ENCODE results near the gene CACNA1D.

CACNA1D gene

DNA sequence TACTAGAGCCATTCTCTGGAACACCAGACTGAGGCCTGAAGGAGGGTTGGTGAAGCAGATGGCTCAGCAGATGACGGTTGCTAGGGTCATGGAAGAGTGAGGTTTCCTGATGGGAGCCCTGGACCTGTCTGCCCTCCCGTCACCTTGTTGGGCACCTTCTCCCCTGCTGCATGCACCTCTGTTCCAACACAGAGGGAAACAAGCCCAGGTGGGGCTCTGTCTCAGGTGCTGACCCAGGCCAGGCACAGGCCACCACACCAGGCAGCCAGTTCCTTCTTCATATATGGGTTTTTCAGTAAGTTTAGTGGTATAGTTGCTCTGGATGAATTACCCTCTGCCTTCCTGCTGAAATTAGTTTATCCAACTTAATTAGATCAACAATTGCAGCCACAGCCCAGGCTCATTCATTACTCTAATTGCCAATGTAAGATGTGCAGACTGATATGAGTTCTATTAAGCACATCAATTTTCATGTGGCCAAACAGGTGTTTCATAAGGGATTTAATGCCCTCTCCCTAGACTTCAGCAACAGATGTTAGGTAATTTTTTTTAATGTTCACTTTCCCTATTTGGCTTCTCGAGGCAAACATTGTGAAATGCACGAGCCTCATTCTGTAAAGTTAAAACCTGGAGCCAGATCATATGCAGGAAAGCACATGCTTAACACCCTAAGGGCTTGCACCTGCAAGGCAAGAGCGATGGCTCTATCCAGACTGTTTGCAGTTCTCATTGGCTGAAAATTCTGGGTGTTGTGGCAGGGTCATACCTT is 177.0 kb downstream of the CACNA1D start:
- no peak for DNase-seq
- Mint-ChIP-seq H3K36me3 (ENCODE audit: low read depth) (no peaks in the 10 kb centered on the region), H3K27me3 (peaks cover 22% of the 10 kb centered on the region), H3K9me3 (no peaks in the 10 kb centered on the region), H3K4me1 (ENCODE audit: low read depth) (no peaks in the 10 kb centered on the region), H3K27ac (no peak overlapping the region), H3K4me3 (no peak overlapping the region)

DNA sequence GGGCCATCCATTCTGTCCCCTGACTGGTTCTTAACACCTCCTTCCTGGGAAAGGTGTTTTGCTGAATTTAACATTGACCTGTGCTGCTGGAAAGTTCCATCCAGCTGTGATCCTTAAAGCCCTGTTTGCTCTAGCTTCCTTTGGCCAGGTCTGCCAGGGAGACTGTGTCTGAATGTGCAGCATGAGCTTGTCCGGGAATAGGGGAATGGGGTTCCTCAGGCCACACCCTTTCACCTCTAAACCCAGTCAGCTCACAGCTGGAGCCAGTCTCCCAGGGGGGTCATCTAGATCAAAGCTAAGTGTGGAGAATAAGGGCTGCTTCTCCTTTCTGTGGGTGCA is 177.5 kb downstream of the CACNA1D start:
- H3K27me3 Mint-ChIP-seq: peaks cover 22% of the 10 kb centered on the region
- no peak for DNase-seq
- H3K36me3 Mint-ChIP-seq (ENCODE audit: low read depth): no peaks in the 10 kb centered on the region
- H3K27ac Mint-ChIP-seq: no peak overlapping the region
- H3K4me1 Mint-ChIP-seq (ENCODE audit: low read depth): no peaks in the 10 kb centered on the region
- H3K4me3 Mint-ChIP-seq: no peak overlapping the region
- H3K9me3 Mint-ChIP-seq: no peaks in the 10 kb centered on the region

DNA sequence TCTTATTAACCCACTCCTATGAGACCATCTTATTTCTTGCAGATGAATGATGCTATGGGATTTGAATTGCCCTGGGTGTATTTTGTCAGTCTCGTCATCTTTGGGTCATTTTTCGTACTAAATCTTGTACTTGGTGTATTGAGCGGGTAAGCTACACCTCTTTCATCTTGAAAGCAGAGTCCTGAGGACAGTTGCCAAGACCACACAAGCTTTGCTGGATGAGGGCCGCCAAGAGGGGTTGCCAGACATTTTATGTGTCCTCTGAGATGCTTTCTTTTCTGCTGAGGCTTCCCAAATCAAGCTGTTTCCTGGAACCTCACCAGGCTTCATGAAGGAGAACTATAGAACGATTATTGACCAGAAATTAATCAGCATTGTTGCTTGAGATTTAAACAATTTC is 178.6 kb downstream of the CACNA1D start:
- peaks cover 20% of the 10 kb centered on the region for H3K27me3 Mint-ChIP-seq
- no peaks in the 10 kb centered on the region for H3K9me3 Mint-ChIP-seq

DNA sequence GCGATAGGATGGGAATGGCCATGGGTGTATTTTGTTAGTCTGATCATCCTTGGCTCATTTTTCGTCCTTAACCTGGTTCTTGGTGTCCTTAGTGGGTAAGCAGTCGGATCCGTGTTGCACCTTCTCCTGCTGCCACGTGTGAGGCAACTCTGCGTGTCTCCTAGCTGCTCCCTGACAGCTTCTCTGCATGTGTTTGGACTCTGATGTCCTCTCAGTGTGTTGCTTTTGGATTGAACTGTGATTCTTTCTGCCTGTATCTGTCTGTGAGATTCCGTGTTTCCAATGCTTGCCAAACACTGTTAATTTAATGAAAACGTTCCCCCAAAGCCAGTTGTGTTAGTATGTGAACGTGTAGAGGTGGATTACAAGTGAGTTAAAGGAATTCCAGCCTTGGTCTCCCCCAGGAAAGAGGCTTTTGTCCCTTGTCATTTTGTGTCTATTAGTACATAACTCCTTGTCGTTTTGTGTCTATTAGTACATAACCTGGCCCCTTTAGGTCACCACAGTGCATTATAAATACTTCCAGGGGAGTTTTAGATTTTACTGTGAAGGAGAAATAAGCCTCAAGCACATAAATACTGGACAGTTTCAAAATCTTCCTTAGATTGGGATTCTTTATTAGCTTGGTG is 179.4 kb downstream of the CACNA1D start:
- peaks cover 22% of the 10 kb centered on the region for H3K27me3 Mint-ChIP-seq
- no peak for DNase-seq
- no peak overlapping the region for H3K4me3 Mint-ChIP-seq
- H3K9me3 Mint-ChIP-seq: no peaks in the 10 kb centered on the region
- H3K36me3 Mint-ChIP-seq (ENCODE audit: low read depth): no peaks in the 10 kb centered on the region
- no peak overlapping the region for H3K27ac Mint-ChIP-seq
- H3K4me1 Mint-ChIP-seq (ENCODE audit: low read depth): no peaks in the 10 kb centered on the region

More for the DNA sequence above, 178.6 kb downstream of the CACNA1D start:
- Mint-ChIP-seq H3K4me1 (ENCODE audit: low read depth) (no peaks in the 10 kb centered on the region), H3K36me3 (ENCODE audit: low read depth) (no peaks in the 10 kb centered on the region), H3K27ac (no peak overlapping the region), H3K4me3 (no peak overlapping the region)
- no peak for DNase-seq

DNA sequence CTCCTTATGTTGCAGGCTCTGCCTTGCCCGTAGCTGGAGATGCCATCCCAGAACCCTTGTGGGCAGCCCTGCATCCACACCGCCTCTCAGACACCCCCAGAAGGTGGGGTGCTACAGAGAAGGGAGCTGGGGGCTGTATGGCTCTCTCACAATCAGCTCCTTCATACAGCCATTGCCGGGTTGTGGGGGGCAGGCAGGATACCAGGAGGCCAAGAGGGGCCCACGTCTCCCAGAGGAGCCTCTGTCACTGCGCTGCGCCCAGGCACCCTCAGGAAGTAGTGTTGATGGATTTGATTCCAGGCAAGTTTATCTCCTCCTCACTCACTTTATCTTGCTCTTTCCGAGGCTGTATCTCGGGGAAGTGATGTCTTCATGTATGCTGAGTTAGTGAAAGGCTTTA is 180.2 kb downstream of the CACNA1D start:
- Mint-ChIP-seq H3K27me3 (peaks cover 24% of the 10 kb centered on the region), H3K27ac (no peak overlapping the region), H3K9me3 (no peaks in the 10 kb centered on the region), H3K36me3 (ENCODE audit: low read depth) (no peaks in the 10 kb centered on the region), H3K4me3 (no peak overlapping the region), H3K4me1 (ENCODE audit: low read depth) (no peaks in the 10 kb centered on the region)
- DNase-seq: no peak

DNA sequence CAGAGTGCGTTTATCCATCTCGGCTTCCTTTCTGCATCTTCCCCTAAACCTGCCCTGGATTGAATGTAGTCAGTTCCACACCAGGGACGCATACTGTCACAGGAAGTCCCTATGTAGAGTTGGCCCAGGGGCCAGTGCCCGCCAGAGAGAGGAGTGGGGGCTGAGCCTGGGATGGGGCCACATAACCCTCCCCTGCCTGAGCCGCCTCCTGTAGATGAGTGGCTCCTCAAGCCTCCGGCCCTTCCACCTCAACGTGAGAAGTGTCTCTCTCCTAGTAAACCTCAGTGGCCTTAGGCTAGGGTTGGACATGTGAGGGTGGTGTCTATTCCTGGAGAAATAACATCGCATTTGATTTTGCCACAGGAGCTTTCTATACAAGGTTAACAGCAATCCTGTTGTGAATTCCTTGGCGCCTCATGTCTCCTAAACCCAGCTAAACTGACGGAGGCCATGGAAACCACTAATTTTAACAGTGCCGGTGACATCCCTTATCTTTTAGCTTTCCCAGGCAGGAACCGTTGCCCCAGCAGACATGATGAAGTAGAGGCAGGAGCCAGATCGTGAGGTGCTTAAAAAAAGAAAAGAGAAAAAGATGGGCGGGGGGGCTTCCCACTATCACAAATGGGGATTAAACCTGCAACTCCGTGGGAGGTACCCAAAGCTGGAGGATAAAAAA is 180.7 kb downstream of the CACNA1D start:
- no peak overlapping the region for H3K27ac Mint-ChIP-seq

DNA sequence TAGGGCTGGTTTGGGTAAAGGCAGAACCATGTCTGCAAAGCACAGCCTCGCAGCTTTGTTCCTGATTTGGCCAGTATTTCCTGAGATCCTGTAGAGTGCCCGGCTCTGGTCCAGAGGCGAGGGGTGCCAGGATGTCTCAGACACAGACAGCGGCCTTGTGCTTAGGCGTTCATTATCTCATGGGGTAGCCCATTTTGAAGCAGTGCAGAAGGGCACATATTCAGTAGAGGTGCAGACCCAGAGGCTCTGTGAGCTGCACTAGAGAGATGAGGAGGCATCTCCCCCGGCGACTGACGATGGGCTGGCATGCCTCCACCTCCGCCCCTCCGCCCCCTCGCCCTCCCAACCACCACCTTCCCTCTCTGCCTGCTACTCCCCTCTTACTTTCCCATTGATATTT is 181.5 kb downstream of the CACNA1D start:
- Mint-ChIP-seq H3K9me3 (no peaks in the 10 kb centered on the region), H3K36me3 (ENCODE audit: low read depth) (no peaks in the 10 kb centered on the region), H3K27ac (no peak overlapping the region), H3K4me1 (ENCODE audit: low read depth) (no peaks in the 10 kb centered on the region), H3K4me3 (no peak overlapping the region), H3K27me3 (peaks cover 26% of the 10 kb centered on the region)
- DNase-seq: no peak

More for the DNA sequence above, 180.7 kb downstream of the CACNA1D start:
- Mint-ChIP-seq H3K4me1 (ENCODE audit: low read depth) (no peaks in the 10 kb centered on the region), H3K4me3 (no peak overlapping the region), H3K36me3 (ENCODE audit: low read depth) (no peaks in the 10 kb centered on the region), H3K9me3 (no peaks in the 10 kb centered on the region), H3K27me3 (peaks cover 23% of the 10 kb centered on the region)
- no peak for DNase-seq

DNA sequence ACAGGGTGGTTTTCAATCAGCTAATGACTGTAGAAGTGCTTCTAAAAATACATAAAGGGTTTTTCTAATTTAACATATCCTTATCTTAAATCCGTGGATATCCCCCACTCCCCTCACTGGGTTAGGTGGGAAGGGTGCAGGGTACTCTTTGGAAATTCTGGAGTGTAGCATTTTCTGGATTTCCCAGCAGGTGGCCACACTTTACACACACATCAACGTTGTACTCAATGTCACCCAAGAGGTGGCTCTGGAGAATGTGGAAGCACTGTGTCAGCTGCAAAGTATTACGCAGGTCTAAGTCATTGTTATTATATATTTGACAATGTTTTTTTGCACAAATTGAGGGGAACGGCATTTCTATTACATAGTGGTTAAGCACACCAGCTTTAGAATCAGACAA is 183.0 kb downstream of the CACNA1D start:
- no peak overlapping the region for H3K4me3 Mint-ChIP-seq
- H3K9me3 Mint-ChIP-seq: no peaks in the 10 kb centered on the region
- DNase-seq: no peak
- H3K4me1 Mint-ChIP-seq (ENCODE audit: low read depth): no peaks in the 10 kb centered on the region
- no peak overlapping the region for H3K27ac Mint-ChIP-seq
- peaks cover 39% of the 10 kb centered on the region for H3K27me3 Mint-ChIP-seq
- H3K36me3 Mint-ChIP-seq (ENCODE audit: low read depth): no peaks in the 10 kb centered on the region

DNA sequence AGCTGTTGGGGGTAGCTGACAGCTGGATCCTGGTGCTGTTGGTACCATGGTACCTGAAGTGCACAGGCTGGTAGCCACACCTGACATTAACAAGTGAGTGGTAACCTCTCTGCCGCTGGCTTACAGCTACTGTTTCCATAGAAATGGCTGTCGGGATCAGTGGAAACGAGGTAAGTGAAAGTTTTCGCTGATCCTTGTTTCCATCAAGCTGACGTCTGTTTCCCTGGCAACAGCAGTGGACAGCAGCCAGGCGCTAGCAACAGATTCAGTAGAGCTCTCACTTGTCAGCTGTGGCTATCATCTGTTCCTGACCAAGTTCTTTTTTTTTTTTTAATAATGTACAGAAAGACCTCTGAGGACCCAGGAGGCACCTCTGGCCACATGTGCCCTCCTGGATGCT is 185.6 kb downstream of the CACNA1D start:
- Mint-ChIP-seq H3K4me1 (ENCODE audit: low read depth) (no peaks in the 10 kb centered on the region), H3K27ac (no peak overlapping the region), H3K9me3 (no peaks in the 10 kb centered on the region), H3K4me3 (no peak overlapping the region), H3K27me3 (peaks cover 39% of the 10 kb centered on the region), H3K36me3 (ENCODE audit: low read depth) (no peaks in the 10 kb centered on the region)
- no peak for DNase-seq

DNA sequence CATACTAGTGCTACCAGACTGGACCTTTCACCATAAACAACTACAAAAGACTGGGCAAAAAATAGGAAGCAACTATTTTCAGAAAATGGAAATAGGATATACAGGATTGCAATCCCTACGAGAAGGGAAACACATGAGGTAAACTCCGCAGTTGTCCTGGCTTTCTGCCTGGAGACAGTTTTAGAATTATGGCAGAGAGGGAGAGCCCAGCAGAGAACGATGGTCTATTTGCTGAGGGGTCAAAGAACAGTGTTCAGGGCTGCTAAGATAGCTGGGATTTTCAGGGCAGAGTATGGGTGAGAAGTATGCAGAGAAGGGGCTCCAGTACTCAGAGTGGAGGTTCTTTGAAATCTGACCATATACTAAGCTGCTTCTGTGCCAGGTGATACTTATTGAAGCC is 188.4 kb downstream of the CACNA1D start:
- Mint-ChIP-seq H3K27ac (no peak overlapping the region), H3K4me3 (no peak overlapping the region), H3K4me1 (ENCODE audit: low read depth) (no peaks in the 10 kb centered on the region), H3K27me3 (peaks cover 30% of the 10 kb centered on the region), H3K36me3 (ENCODE audit: low read depth) (no peaks in the 10 kb centered on the region), H3K9me3 (no peaks in the 10 kb centered on the region)
- no peak for DNase-seq

DNA sequence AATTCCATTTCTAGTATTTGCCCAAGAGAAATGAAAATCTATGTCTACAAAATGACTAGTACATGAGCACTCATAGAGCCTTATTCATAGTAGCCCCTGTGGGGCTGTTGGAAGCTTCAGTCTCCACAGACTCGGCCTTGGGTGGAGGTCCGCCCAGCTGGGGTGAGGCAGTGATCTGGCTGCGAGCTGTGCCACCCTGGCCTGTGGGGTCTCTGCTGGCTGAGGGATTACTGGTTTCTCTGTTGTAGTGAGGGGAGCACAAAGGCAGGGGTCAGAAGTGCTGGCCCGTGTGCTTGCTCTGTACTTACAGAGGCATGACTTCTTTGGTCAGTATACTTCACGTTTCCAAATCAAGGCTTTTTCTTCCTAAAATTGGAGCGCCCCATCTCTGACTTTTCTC is 193.7 kb downstream of the CACNA1D start:
- Mint-ChIP-seq H3K27me3 (peaks cover 1% of the 10 kb centered on the region), H3K4me1 (ENCODE audit: low read depth) (no peaks in the 10 kb centered on the region), H3K36me3 (ENCODE audit: low read depth) (no peaks in the 10 kb centered on the region), H3K4me3 (no peak overlapping the region), H3K27ac (no peak overlapping the region), H3K9me3 (no peaks in the 10 kb centered on the region)
- DNase-seq: no peak

DNA sequence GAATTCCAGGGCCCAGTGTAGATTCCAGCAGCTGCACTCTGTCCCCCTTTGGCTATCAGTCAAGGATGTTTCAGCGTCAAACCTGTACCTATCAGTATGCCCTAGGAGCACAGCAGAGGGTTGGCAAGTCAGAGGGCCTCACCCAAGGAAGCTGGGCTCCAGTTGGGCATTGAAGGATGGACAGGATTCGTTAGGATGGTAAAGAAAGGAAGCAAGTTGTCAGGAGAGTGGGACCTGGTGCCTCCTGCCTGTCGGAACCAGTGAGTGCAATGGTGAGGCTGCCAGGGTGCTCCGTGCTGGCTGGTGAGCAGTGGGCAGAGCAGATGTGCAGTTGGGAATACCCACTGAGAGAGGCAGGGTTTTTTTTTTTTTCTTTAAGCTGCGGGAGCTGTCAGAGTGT is 194.6 kb downstream of the CACNA1D start:
- no peaks in the 10 kb centered on the region for H3K36me3 Mint-ChIP-seq (ENCODE audit: low read depth)
- no peaks in the 10 kb centered on the region for H3K9me3 Mint-ChIP-seq
- H3K27me3 Mint-ChIP-seq: peaks cover 5% of the 10 kb centered on the region
- no peaks in the 10 kb centered on the region for H3K4me1 Mint-ChIP-seq (ENCODE audit: low read depth)
- no peak overlapping the region for H3K27ac Mint-ChIP-seq
- DNase-seq: no peak
- no peak overlapping the region for H3K4me3 Mint-ChIP-seq

DNA sequence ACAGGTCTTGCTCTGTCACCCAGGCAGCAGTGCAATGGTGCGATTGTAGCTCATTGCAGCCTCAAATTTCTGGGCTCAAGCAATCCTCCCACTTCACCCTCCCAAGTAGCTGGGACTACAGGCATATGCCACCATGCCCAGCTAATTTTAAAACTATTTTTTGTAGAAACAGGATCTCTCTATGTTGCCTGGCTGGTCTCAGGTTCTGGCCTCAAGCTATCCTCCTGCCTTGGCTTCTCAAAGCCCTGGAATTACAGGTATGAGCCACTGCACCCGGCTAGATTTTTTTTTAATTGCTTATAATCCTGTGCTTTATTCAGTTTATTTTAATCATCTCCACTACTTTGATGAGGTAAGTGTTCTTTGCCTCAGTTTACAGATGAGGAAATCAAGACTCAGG is 195.3 kb downstream of the CACNA1D start:
- Mint-ChIP-seq H3K36me3 (ENCODE audit: low read depth) (no peaks in the 10 kb centered on the region), H3K27me3 (peaks cover 5% of the 10 kb centered on the region), H3K9me3 (no peaks in the 10 kb centered on the region), H3K27ac (no peak overlapping the region), H3K4me1 (ENCODE audit: low read depth) (no peaks in the 10 kb centered on the region), H3K4me3 (no peak overlapping the region)
- DNase-seq: no peak

DNA sequence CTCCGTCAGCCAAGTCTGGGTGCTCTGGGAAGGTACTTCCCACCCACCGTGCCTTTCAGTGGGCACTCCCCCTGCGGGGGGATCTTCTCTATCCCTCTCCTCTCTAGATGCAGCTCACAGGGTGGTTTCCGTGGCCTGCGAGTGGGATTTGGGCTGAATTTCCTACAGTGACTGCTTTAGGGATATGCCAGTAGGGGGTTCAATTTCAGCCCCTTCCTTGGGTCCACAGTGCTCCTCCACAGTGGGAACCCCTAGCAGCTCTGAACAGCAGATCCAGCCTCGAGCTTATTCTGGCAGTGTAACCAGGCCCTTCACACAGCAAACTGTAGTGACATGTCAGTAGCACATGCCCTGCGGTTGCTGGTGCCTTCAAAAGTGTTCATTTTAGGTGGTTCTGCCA is 196.1 kb downstream of the CACNA1D start:
- no peaks in the 10 kb centered on the region for H3K9me3 Mint-ChIP-seq
- no peaks in the 10 kb centered on the region for H3K36me3 Mint-ChIP-seq (ENCODE audit: low read depth)
- H3K27ac Mint-ChIP-seq: no peak overlapping the region
- DNase-seq: no peak
- H3K4me3 Mint-ChIP-seq: no peak overlapping the region
- H3K4me1 Mint-ChIP-seq (ENCODE audit: low read depth): no peaks in the 10 kb centered on the region
- peaks cover 5% of the 10 kb centered on the region for H3K27me3 Mint-ChIP-seq

DNA sequence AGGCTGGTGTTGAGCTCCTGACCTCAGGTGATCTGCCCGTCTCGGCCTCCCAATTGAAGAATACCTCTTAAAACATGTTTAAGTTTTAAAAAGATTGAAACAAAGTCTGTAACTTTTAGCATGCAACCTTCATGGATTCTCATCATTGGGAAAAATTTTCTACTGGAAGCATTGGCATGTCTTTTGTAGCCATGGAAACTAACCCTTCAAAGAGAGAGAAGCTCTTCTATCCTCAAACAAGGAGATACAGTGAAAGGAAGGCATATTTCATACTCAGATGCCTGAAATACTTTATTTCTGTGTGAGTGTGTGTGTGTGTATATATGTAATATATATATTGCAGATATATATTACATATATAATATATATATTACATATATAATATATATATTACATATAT is 196.9 kb downstream of the CACNA1D start:
- H3K36me3 Mint-ChIP-seq (ENCODE audit: low read depth): no peaks in the 10 kb centered on the region
- no peak overlapping the region for H3K27ac Mint-ChIP-seq
- H3K27me3 Mint-ChIP-seq: peaks cover 8% of the 10 kb centered on the region
- no peaks in the 10 kb centered on the region for H3K4me1 Mint-ChIP-seq (ENCODE audit: low read depth)
- no peak for DNase-seq
- H3K4me3 Mint-ChIP-seq: no peak overlapping the region
- no peaks in the 10 kb centered on the region for H3K9me3 Mint-ChIP-seq
